Mucosa of gallbladder (tissue), 1 donor: Measurements from ENCODE around the gene PRSS33. TPM values are rescaled to one million over a fixed set of nuclear protein-coding genes. Genes with fewer than 3 reads are reported as not detected.

ENCODE experiments used
- DNase-seq: peaks from one replicate; pipeline ENCODE4 v3.0.0-alpha.2; 2020; ENCODE audit warnings: low spot score
- total RNA-seq: library from RNA; stranded (reverse); gene quantifications from one replicate; pipeline ENCODE4 v1.2.1, GENCODE V29; 2021
- donor health status: DM: no; HTN: no; CAD: no.

The PRSS33 gene
- total RNA-seq, 1 donor from 2014 or later, result 1.8 TPM

GRCh38 chr16:2799205-2799858 lies 12.0 kb upstream of the PRSS33 start:
- DNase-seq, result no peak

- no peak for DNase-seq
Measured at GRCh38 chr16:2798723-2799204, 11.4 kb upstream of the PRSS33 start.

GRCh38 chr16:2795395-2796143 lies 8.2 kb upstream of the PRSS33 start:
- no peak for DNase-seq

DNA sequence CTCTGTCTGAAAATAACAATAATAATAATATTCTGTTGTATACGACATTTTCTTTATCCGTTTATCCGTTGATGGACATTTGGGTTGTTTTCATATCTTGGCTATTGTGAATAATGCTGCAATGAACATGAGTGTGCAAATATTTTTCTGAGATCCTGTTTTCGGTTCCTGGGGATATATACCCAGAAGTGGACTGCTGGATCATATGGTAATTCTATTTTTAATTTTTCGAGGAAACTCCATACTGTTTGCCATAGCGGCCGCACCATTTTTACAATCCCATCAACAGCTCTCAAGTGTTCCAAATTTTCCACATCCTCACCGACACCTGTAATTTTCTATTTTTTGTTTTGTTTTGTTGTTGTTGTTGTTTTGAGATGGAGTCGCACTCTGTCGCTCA lies 5.6 kb upstream of the PRSS33 start:
- no peak for DNase-seq

DNA sequence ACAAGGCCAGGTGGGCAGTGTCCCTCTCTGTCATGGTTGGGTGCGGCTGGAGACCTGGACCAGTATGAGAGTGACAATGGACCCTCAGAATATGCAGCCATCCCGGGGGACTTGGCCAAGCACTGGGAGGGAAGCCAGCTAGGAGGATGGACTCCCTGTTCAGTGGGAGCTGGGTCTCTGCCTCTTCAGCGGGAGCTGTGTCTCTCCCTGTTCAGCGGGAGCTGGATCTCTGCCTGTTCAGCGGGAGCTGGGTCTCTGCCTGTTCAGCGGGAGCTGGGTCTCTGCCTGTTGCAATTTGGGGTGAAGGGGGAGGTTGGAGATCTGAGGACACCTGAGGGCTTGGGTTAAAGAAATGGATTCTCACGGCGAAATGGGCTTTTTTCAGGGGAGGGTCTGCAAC lies 3.8 kb upstream of the PRSS33 start:
- no peak for DNase-seq

DNA sequence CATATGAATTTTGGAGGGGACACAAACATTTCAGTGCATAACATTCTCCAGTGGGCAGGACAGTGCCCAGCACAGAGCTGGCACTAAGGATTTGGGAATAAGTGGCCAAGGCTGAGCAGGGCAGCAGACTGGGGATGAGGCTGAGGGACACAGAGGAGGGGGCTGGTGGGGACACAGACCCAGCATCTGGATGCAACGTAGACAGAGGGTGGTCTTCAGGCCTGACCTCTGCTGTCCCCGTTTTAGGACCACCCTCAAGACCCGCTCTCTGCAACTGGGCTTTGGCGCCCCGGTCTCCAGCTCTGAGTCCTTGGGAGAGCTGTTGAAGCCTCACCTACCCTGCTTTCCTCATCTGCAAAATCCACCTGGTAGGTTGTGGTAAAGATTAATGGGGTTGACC lies 3.3 kb upstream of the PRSS33 start:
- no peak for DNase-seq

GRCh38 chr16:2787961-2788360 lies 601 bp upstream of the PRSS33 start:
- DNase-seq, result no peak

GRCh38 chr16:2786826-2787151 lies 571 bp downstream of the PRSS33 start:
- no peak for DNase-seq

DNA sequence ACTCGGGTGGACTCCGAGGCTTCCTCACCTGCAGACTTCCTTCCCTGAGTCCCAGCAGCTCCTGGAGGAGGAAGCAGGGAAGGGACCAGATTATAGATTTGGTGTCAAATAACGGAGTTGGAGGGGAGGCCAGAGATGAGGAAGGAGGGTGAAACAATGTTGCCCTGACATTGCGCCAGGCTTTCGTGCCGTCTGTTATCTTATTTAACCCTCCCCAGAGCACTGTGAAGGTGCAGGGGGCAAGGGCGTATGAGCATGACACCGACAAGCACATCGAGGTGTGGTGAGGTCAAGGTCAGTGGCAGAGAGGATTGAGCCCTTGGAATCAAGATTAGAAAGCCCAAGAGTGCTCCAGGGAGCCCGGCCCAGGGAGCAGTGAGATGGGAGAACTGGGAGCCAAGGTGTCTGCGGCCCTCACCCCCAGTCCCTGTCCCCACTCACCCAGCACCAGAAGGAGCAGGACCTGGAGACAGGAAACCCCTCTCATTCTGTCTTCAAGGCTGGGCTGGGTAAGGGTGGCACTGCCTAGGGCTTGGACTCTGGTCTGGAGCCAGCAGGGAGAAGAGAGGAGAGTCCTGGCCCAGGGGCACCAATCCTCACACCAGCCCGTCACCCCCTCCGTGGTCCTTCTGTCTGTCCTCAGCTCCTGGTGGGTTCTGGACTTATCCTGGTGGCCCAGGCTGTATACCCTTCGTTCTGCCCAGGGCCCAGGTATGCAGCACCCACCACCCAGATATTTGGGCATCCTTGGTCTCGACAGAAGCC lies 1.1 kb downstream of the PRSS33 start:
- no peak for DNase-seq

GRCh38 chr16:2785101-2785991 lies 2.0 kb downstream of the PRSS33 start:
- DNase-seq, result no peak

- no peak for DNase-seq
Measured at GRCh38 chr16:2784358-2785100, 2.8 kb downstream of the PRSS33 start.

DNA sequence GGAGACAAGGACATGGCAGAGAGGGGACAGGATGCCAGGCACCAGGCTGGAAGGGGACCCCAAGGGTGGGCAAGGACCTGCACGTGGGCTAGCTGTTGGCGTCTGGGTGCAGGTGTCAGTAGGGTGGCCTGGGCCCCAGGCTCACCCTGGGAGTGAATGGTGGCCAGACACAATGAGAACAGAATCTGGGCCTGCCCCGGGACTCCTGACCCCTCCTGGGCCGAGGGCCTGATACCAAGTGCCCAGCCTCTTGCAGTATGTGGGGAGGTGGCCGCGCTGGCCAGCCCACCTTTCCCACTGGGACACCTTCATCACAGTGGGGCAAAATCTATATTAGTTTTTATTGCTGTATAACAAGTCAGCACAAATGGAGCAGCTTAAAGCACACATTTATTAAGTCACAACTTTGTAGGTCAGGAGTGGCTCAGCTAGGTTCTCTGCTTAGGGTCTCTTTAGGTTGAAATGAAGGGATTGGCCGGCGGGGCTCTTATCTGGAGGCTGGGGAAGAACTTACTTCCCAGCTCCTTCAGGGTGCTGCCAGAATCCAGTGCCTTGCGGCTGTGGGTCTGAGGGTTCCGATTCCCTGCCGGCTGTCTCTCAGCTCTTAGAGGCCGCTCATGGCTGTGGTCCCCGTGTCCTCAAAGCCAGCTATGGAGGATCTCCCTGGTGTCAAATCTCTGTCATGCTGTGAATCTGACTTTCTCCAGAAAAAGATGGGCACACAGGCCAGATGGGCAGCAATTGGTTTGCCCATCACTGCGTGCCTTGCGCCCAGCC lies 3.6 kb downstream of the PRSS33 start:
- no peak for DNase-seq

DNA sequence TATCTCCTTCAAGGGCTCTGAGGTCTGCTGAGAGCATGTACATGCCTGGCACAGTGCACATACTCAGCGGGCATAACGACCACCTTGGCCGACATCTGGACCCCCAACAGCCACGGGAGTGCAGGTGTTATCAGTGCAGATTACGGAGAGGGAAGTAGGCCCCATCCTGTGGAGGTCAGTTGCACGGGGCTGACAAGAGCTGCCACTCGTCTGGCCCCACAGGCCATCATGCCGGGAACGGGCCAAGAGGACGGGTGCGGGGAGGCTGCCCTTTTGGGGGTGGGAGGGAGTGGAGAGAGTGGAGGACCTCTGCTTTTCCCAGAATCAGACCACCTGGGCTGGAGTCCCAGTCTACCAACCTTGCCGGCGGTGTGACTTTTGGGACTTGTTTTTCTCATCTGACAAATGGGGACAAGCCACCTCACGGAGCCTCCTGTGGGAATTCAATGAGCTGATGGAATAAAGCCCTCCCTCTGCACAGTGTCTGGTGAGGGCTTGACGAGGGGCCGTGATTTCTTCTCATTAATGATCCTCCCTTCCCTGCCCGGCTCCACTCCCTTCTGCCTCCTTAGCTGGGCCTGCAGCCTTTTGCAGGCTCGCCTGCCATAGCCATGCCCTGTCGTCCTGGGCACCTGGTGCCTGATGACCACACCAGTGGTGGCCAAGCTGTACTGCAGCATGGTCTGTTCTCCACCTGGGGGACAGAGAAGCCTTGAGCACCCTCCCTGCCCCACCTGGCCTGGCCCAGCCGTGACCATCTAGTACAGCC lies 4.6 kb downstream of the PRSS33 start:
- no peak for DNase-seq

DNA sequence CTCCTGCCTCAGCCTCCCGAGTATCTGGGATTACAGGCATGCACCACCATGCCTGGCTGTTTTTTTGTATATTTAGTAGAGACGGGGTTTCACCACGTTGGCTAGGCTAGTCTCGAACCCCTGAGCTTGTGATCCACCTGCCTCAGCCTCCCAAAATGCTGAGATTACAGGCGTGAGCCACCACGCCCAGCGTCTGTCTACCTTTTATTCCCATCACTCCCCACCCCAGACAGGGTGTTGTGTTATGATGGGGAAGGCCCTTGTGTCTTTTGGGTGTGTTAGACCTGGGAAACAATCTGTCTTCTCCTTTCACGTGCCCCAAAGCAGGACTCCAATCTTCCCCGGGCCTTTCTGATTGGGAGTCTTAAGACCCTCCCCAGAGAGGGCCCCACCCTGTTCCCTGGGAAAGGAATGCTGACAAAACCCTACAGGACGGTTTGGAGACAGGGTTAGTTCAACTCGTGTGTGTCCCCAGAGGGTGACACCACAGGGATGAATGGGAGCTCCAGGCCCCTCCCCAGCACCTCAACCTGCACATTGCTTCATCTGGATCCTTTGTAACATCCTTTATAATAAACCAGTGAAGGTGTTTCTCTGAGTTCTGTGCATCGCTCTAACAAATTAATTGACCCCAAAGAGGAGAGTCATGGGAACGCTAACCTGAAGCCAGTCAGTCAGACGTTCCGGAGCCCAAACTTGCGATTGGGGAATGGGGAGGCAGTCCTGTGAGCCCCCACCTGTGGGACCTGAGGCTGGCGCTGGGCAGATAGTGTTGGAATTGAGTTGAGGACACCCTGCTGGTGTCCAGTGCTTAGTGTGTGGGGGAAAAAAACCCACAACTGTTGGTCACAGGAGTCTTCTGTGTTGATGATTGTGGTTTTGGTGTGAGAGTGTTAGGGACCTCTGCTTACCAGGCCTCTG lies 7.1 kb downstream of the PRSS33 start:
- DNase-seq, result no peak

DNA sequence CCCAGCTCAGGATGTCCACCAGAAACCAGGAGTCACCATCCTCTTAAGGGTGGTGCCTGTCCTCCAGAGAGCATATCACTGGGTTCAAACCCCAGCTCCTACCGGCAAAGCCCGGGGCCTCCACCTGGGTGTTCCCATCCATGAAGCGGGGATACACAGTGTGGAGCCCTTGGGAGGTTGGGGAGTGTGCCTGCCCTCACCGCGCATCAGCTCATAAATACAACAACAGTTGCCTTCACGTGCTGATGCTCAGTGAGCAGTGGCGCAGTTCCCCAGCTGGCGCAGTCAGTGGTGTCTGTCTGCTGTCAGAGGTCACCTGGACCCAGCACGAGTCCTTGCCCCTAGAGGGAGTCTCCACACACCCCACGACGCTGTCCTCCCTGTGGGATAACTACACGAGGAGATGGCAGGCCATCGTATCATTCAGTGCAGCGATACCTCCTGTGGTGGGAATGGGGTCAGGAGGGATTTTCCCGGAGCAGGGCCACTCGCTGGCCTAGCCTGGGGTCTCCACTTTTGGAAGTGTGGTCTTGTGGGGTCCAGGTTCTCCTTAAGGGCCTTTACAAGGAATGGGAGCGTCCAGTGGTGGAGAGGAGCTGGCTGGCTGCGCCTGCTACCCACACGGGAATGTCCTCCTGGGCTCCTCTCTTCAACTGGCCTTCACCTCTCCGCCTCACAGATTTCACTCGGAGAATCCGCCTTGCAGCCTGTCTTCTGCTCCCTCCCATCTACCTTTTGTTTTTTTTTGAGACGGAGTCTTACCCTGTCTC lies 8.0 kb downstream of the PRSS33 start:
- DNase-seq, result no peak

GRCh38 chr16:2778630-2778958 lies 8.8 kb downstream of the PRSS33 start:
- DNase-seq, result no peak

DNA sequence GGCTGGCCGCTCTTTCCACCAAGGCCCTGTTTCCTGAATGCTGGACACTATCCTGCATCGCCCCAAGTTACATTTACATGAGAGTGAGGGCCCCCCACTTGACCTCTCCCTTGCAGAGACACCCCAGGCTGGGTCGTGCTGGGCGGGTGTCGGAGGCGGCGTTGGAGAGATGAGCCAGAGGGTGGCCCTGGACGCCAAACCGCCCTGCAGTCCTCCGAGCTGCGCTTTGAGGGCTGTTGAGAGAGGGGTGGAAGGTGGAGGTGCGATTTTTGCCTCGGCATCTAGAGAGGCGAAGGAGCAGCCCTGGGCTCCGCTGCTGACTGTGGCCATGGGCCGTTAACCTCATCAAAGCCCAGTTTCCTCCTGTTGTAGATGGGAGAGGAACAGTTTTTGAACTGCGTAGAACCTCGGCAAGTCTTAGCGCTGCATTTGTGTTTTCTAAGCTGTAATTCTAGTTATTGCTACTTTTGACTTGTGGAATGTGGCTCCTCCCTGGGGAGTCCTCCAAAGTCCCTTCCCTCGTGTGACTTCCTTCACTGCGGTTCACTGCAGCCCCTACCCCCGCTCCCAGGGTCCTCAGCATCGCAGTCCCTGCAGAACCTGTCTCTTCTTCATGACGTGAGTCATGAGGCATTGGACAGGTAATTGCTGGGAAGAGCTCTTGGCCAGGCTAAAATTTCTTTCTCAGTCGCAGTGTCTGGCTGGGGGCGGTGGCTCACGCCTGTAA lies 9.3 kb downstream of the PRSS33 start:
- no peak for DNase-seq
